Measurements from ENCODE around the gene TEX22. TPM values are rescaled to one million over a fixed set of nuclear protein-coding genes. Genes with fewer than 3 reads are reported as not detected.

The TEX22 gene
- total and polyA plus RNA-seq, 2 experiments from 2014 or later: 0.21 TPM

DNA sequence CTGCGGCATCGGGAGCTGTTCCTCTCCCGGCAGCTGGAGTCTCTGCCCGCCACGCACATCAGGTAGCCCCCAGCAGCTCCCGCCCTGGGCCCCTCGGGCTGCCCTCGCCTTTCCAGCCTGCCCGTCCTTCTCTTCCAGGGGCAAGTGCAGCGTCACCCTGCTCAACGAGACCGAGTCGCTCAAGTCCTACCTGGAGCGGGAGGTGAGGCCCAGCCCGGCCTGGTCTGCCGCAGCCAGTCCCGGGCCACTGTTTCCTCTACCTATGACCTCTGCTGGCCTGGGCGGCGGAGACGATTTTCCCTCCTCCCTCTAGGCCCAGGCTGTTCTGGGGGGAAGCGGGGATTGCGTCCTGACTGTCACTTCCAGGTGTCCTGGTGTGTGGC, 51.8 kb downstream of the TEX22 start:
- H3K9me2 ChIP-seq (ENCODE audit: insufficient read depth): no peaks in the 10 kb centered on the region
- TF ChIP-seq, protein P1, sequence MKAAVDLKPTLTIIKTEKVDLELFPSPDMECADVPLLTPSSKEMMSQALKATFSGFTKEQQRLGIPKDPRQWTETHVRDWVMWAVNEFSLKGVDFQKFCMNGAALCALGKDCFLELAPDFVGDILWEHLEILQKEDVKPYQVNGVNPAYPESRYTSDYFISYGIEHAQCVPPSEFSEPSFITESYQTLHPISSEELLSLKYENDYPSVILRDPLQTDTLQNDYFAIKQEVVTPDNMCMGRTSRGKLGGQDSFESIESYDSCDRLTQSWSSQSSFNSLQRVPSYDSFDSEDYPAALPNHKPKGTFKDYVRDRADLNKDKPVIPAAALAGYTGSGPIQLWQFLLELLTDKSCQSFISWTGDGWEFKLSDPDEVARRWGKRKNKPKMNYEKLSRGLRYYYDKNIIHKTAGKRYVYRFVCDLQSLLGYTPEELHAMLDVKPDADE (IDR thresholded peaks at IDR 0.05): no peak
- TF ChIP-seq, protein P2, sequence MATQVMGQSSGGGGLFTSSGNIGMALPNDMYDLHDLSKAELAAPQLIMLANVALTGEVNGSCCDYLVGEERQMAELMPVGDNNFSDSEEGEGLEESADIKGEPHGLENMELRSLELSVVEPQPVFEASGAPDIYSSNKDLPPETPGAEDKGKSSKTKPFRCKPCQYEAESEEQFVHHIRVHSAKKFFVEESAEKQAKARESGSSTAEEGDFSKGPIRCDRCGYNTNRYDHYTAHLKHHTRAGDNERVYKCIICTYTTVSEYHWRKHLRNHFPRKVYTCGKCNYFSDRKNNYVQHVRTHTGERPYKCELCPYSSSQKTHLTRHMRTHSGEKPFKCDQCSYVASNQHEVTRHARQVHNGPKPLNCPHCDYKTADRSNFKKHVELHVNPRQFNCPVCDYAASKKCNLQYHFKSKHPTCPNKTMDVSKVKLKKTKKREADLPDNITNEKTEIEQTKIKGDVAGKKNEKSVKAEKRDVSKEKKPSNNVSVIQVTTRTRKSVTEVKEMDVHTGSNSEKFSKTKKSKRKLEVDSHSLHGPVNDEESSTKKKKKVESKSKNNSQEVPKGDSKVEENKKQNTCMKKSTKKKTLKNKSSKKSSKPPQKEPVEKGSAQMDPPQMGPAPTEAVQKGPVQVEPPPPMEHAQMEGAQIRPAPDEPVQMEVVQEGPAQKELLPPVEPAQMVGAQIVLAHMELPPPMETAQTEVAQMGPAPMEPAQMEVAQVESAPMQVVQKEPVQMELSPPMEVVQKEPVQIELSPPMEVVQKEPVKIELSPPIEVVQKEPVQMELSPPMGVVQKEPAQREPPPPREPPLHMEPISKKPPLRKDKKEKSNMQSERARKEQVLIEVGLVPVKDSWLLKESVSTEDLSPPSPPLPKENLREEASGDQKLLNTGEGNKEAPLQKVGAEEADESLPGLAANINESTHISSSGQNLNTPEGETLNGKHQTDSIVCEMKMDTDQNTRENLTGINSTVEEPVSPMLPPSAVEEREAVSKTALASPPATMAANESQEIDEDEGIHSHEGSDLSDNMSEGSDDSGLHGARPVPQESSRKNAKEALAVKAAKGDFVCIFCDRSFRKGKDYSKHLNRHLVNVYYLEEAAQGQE (IDR thresholded peaks at IDR 0.05; ENCODE audit: unreplicated experiment): no peak
- no peak for TF ChIP-seq EZH2phosphoT487 (IDR thresholded peaks at IDR 0.05; ENCODE audit: unreplicated experiment)
- TF ChIP-seq ZNF331 (CRISPR knock-in tag; IDR thresholded peaks at IDR 0.05; ENCODE audit: low read depth): no peak
- no peak for TF ChIP-seq JUNB (IDR thresholded peaks at IDR 0.05; ENCODE audit: unreplicated experiment)
- TF ChIP-seq ZNF114 (CRISPR knock-in tag; IDR thresholded peaks at IDR 0.05): no peak
- TF ChIP-seq EZH2 (IDR thresholded peaks at IDR 0.05; ENCODE audit: low read depth, unreplicated experiment): no peak
- no peak for TF ChIP-seq STAT1 (IDR thresholded peaks at IDR 0.05; ENCODE audit: unreplicated experiment)
- no peak overlapping the region for H3K27ac Mint-ChIP-seq
- H3K36me3 Mint-ChIP-seq (ENCODE audit: low read depth): peaks cover 43% of the 10 kb centered on the region
- no peak overlapping the region for H2AFZ ChIP-seq
- peaks cover 13% of the 10 kb centered on the region for H4K20me1 ChIP-seq (replicated peaks; ENCODE audit: insufficient read depth)
- no peak overlapping the region for H3K4me2 ChIP-seq
- H3K27ac ChIP-seq (ENCODE audit: low read depth): no peak overlapping the region
- no peak overlapping the region for H3K4me3 Mint-ChIP-seq
- no peaks in the 10 kb centered on the region for H3K27me3 ChIP-seq (ENCODE audit: insufficient read depth)
- ATAC-seq: no peak
- no peaks in the 10 kb centered on the region for H3K4me1 ChIP-seq (ENCODE audit: insufficient read depth)
- peaks cover 10% of the 10 kb centered on the region for H3K36me3 ChIP-seq (ENCODE audit: insufficient read depth)
- peaks cover 5% of the 10 kb centered on the region; the same call in 1 of the 2 replicates for H3K79me2 ChIP-seq (replicated peaks; ENCODE audit: insufficient read depth)
- H3K27me3 Mint-ChIP-seq (ENCODE audit: insufficient read depth, low read depth, poor library complexity): peaks cover 13% of the 10 kb centered on the region
- no peak for DNase-seq (ENCODE audit: low spot score)
- 0 out of 3 replicates have a peak, but pooled peaks cover 3% of the 10 kb centered on the region for H3K4me1 Mint-ChIP-seq
- no peak overlapping the region for H3K4me3 ChIP-seq
- H3F3A ChIP-seq (replicated peaks; ENCODE audit: low read depth): 0 out of 2 replicates have a peak, but pooled peaks cover 10% of the 10 kb centered on the region
- H3K9me3 Mint-ChIP-seq: no peaks in the 10 kb centered on the region

DNA sequence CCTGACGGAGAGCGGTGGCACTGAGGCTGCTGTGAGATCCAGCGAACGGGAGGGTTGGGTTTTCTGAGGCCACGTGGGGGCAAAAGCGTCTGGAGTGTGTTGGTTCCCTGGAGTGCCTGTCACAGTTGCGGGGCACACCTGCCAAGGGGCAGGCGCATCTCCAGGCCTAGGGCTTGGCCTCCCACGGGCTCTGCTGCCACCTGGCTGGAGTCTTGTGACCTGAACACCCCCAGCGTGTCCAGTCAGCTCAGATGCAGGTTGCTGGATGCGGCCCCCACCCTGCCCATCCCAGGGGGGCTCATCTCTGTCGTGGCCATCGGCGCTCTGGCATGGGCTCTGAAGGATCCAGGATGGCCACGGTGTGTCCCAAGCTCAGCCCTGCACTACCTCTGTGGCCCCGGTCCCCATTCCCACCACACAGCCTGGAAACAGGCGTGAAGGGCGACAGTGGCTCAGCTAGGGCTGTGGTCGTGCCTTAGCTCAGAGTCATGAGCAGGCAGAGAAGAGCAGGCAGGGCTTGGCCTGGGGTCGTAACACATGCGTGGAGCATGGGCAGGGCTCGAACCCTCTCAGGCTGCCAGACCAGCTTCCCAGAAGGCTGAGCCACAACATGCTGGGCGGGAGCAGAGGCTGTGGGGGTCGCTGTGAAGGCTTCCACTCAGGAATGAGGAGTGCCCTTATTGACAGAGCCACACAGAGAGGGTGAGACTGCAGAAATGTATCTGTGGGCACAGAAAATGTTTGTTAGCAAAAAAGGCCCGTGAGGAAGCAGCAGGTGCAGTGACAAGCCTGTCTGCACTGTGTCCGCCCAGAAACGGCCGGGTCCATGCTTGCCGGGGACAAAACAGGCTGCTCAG, 52.8 kb downstream of the TEX22 start:
- peaks cover 10% of the 10 kb centered on the region for H3K36me3 ChIP-seq (ENCODE audit: insufficient read depth)
- Mint-ChIP-seq H3K4me1 (no peaks in the 10 kb centered on the region), H3K27me3 (ENCODE audit: insufficient read depth, low read depth, poor library complexity) (peaks cover 10% of the 10 kb centered on the region), H3K4me3 (no peak overlapping the region), H3K36me3 (ENCODE audit: low read depth) (peaks cover 50% of the 10 kb centered on the region), H3K27ac (no peak overlapping the region), H3K9me3 (no peaks in the 10 kb centered on the region)
- no peaks in the 10 kb centered on the region for H3K4me1 ChIP-seq (ENCODE audit: insufficient read depth)
- DNase-seq (ENCODE audit: low spot score) (no peak), ATAC-seq (no peak)
- H3K27me3 ChIP-seq (ENCODE audit: insufficient read depth): no peaks in the 10 kb centered on the region
- H4K20me1 ChIP-seq (replicated peaks; ENCODE audit: insufficient read depth): peaks cover 13% of the 10 kb centered on the region
- H3K9me2 ChIP-seq (ENCODE audit: insufficient read depth): no peaks in the 10 kb centered on the region
- no peak overlapping the region for H3K4me3 ChIP-seq
- H3K27ac ChIP-seq (ENCODE audit: low read depth): no peak overlapping the region
- H3K79me2 ChIP-seq (replicated peaks; ENCODE audit: insufficient read depth): no peaks in the 10 kb centered on the region; the same call in 1 of the 2 replicates
- H3K4me2 ChIP-seq: no peak overlapping the region
- no peak overlapping the region for H2AFZ ChIP-seq
- H3F3A ChIP-seq (replicated peaks; ENCODE audit: low read depth): 0 out of 2 replicates have a peak, but pooled peaks cover 13% of the 10 kb centered on the region
- TF ChIP-seq POLR2AphosphoS5 (IDR thresholded peaks at IDR 0.05; ENCODE audit: low read depth) (no peak), STAT1 (IDR thresholded peaks at IDR 0.05; ENCODE audit: unreplicated experiment) (no peak), EZH2phosphoT487 (IDR thresholded peaks at IDR 0.05; ENCODE audit: unreplicated experiment) (no peak), NANOG (IDR thresholded peaks at IDR 0.05; ENCODE audit: borderline replicate concordance) (no peak), EZH2 (IDR thresholded peaks at IDR 0.05; ENCODE audit: low read depth, unreplicated experiment) (no peak), CREB1 (CRISPR knock-in tag; IDR thresholded peaks at IDR 0.05; ENCODE audit: low read depth) (no peak), ZNF331 (CRISPR knock-in tag; IDR thresholded peaks at IDR 0.05; ENCODE audit: low read depth) (no peak), JUNB (IDR thresholded peaks at IDR 0.05; ENCODE audit: unreplicated experiment) (no peak)
- TF ChIP-seq, protein P3, sequence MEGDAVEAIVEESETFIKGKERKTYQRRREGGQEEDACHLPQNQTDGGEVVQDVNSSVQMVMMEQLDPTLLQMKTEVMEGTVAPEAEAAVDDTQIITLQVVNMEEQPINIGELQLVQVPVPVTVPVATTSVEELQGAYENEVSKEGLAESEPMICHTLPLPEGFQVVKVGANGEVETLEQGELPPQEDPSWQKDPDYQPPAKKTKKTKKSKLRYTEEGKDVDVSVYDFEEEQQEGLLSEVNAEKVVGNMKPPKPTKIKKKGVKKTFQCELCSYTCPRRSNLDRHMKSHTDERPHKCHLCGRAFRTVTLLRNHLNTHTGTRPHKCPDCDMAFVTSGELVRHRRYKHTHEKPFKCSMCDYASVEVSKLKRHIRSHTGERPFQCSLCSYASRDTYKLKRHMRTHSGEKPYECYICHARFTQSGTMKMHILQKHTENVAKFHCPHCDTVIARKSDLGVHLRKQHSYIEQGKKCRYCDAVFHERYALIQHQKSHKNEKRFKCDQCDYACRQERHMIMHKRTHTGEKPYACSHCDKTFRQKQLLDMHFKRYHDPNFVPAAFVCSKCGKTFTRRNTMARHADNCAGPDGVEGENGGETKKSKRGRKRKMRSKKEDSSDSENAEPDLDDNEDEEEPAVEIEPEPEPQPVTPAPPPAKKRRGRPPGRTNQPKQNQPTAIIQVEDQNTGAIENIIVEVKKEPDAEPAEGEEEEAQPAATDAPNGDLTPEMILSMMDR (conservative IDR thresholded peaks at IDR 0.05; ENCODE audit: low read depth in 2 of 2): no peak
- TF ChIP-seq, protein P2 (IDR thresholded peaks at IDR 0.05; ENCODE audit: unreplicated experiment): no peak
